GM12864 (cell line): ENCODE measurements around the gene CFAP410.

Source experiments
- DNase-seq: peaks from one replicate; pipeline ENCODE4 v3.0.0-alpha.2; 2011; ENCODE audit warnings: low read depth
- H3K4me3 ChIP-seq: 2 replicates; pipeline ENCODE4 v1.5.1; 2011; ENCODE audit warnings: mild to moderate bottlenecking, low read depth, low read length, control low read depth
- CTCF ChIP-seq: IDR thresholded peaks from 2 replicates; pipeline ENCODE4 v1.5.1; 2011; ENCODE audit warnings: low read depth, mild to moderate bottlenecking, moderate library complexity, low read length, control low read depth, inconsistent platforms; ENCODE audit errors: missing control alignments

Gene CFAP410

GRCh38 chr21:44293551-44294231, 45.5 kb downstream of the CFAP410 start:
- no peak for TF ChIP-seq CTCF
- no peak for DNase-seq
- H3K4me3 ChIP-seq, result no peak overlapping the region

GRCh38 chr21:44292812-44293195, 46.4 kb downstream of the CFAP410 start:
- DNase-seq, result no peak
- TF ChIP-seq CTCF, result no peak
- H3K4me3 ChIP-seq, result no peak overlapping the region

GRCh38 chr21:44291936-44292811, 47.0 kb downstream of the CFAP410 start:
- DNase-seq, result no peak
- TF ChIP-seq CTCF, result no peak
- H3K4me3 ChIP-seq, result no peak overlapping the region

GRCh38 chr21:44291078-44291935, 47.9 kb downstream of the CFAP410 start:
- no peak for TF ChIP-seq CTCF
- no peak for DNase-seq
- no peak overlapping the region for H3K4me3 ChIP-seq

GRCh38 chr21:44290327-44291077, 48.7 kb downstream of the CFAP410 start:
- no peak overlapping the region for H3K4me3 ChIP-seq
- no peak for DNase-seq
- TF ChIP-seq CTCF, result no peak

GRCh38 chr21:44289381-44290010, 49.7 kb downstream of the CFAP410 start:
- no peak overlapping the region for H3K4me3 ChIP-seq
- no peak for DNase-seq
- no peak for TF ChIP-seq CTCF
